ENCODE measurements around the gene MSLN. TPM values are rescaled to one million over a fixed set of nuclear protein-coding genes. Genes with fewer than 3 reads are reported as not detected.
A peak's percentile ranks its signal among the peaks of the same experiment; 100 is the strongest.

The MSLN gene
- total RNA-seq, 4 donors from 2014 or later, result 4.6 to 30.8 (median 15.7) TPM

GRCh38 chr16:756428-756827 is 4.1 kb upstream of the MSLN start:
- TF ChIP-seq CTCF (IDR thresholded peaks at IDR 0.05), result no peak
- TF ChIP-seq POLR2A (IDR thresholded peaks at IDR 0.05), result no peak
- intact Hi-C loops (cut with DNase I; ENCODE audit: low total_unique reads), result no loop called here
- Histone ChIP-seq H3K4me3 (no peak overlapping the region), H3K9me3 (no peaks in the 10 kb centered on the region), H3K4me1 (peaks cover 0 to 6% of the 10 kb centered on the region in 2 donors), H3K27me3 (no peaks in the 10 kb centered on the region), H3K36me3 (no peaks in the 10 kb centered on the region), H3K27ac (no peak overlapping the region)
- no peak for DNase-seq

GRCh38 chr16:759110-759910 is 1.2 kb upstream of the MSLN start:
- Histone ChIP-seq H3K4me1 (peaks cover 0 to 6% of the 10 kb centered on the region in 2 donors), H3K27ac (peak overlapping the region in 1 of 2 donors; percentile 53), H3K36me3 (no peaks in the 10 kb centered on the region), H3K27me3 (no peaks in the 10 kb centered on the region), H3K9me3 (no peaks in the 10 kb centered on the region), H3K4me3 (no peak overlapping the region)
- TF ChIP-seq CTCF (IDR thresholded peaks at IDR 0.05), result no peak
- no peak for TF ChIP-seq POLR2A (IDR thresholded peaks at IDR 0.05)
- intact Hi-C loops (cut with DNase I; ENCODE audit: low total_unique reads), result no loop called here
- no peak for DNase-seq

GRCh38 chr16:760065-760464 is 469 bp upstream of the MSLN start:
- peak overlapping the region in 1 of 2 donors; percentile 53 for H3K27ac ChIP-seq
- H3K27me3 ChIP-seq, result no peaks in the 10 kb centered on the region
- H3K9me3 ChIP-seq, result no peaks in the 10 kb centered on the region
- DNase-seq, result no peak
- intact Hi-C loops (cut with DNase I; ENCODE audit: low total_unique reads), result no loop called here
- no peaks in the 10 kb centered on the region for H3K36me3 ChIP-seq
- H3K4me3 ChIP-seq, result no peak overlapping the region
- H3K4me1 ChIP-seq, result peaks cover 0 to 6% of the 10 kb centered on the region in 2 donors
- TF ChIP-seq POLR2A (IDR thresholded peaks at IDR 0.05) (no peak), CTCF (IDR thresholded peaks at IDR 0.05) (no peak)

DNA sequence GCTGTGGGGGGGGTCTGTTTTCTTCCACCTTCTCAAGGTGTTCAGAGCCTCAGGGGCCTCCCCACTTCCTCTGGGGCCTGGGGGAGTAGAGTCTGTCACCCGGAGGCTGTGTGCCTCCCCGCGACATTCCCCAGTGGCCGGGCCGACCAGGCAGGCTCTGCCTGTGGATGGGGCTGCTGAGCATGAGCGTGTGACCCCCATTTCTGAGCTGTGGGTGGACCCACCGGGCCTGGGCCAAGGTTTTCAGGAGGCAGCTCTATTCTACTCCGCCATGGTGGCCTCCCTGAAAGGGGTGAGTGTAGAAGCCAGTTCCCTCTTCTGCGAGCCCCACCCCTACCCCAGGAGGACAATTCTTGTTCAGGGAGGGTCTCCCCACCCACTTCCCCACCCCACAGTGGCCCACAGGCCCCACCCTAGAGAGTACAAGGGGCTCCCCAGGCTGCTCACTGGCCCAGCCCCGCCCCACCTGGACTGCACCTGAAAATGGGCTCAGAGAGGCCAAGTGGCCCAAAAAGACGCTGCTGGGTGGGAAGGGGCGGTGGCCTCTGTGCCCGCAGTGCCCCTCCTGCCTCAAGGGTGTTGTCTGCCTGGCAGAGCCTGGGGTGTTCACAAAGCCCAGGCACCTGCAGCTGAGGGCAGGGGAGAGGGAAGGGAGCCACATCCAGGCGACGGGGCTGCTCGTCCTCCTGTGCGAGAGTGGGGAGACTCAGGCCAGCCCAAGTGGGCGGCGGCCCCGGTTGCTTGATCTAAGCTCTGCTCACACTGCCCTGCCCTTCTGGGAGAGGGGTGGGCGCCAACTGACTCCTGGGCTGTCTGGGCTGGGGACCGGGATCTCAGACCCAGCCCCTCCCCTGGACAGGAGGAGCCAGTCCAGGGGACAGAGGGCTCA is 1.3 kb downstream of the MSLN start:
- TF ChIP-seq POLR2A (IDR thresholded peaks at IDR 0.05), result no peak
- TF ChIP-seq CTCF (IDR thresholded peaks at IDR 0.05), result no peak
- no peak overlapping the region for H3K4me3 ChIP-seq
- intact Hi-C loops (cut with DNase I; ENCODE audit: low total_unique reads), result no loop called here
- no peaks in the 10 kb centered on the region for H3K36me3 ChIP-seq
- no peak for DNase-seq
- no peaks in the 10 kb centered on the region for H3K9me3 ChIP-seq
- H3K27ac ChIP-seq, result peak overlapping the region in 1 of 2 donors; percentile 53
- H3K4me1 ChIP-seq, result peaks cover 0 to 6% of the 10 kb centered on the region in 2 donors
- H3K27me3 ChIP-seq, result no peaks in the 10 kb centered on the region

Data from uterus (tissue), 4 donors.